ENCODE measurements around the gene CALCOCO1.

DNA sequence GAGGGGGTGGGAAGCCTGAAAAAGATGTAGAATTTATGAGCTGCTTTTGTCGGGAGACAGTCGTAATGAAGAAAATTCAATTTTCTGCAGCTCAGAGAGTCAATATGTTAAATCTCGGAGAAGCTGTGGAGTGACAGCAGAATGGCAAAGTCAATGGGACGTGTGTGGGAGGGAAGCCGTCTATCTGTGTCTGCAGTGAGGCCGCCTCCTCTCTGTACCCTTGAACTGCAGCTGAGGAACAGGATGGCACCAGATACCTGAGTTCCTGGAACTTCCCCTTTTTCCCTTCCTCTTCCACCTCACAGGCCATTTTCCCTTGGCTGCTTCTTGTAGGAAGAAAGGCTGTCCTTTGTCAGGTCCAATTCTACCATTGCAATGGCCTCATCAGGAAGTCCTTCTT, 9.3 kb upstream of the CALCOCO1 start:
- TF ChIP-seq, protein P1, sequence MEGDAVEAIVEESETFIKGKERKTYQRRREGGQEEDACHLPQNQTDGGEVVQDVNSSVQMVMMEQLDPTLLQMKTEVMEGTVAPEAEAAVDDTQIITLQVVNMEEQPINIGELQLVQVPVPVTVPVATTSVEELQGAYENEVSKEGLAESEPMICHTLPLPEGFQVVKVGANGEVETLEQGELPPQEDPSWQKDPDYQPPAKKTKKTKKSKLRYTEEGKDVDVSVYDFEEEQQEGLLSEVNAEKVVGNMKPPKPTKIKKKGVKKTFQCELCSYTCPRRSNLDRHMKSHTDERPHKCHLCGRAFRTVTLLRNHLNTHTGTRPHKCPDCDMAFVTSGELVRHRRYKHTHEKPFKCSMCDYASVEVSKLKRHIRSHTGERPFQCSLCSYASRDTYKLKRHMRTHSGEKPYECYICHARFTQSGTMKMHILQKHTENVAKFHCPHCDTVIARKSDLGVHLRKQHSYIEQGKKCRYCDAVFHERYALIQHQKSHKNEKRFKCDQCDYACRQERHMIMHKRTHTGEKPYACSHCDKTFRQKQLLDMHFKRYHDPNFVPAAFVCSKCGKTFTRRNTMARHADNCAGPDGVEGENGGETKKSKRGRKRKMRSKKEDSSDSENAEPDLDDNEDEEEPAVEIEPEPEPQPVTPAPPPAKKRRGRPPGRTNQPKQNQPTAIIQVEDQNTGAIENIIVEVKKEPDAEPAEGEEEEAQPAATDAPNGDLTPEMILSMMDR (IDR thresholded peaks at IDR 0.05), result no peak
- no peak for TF ChIP-seq POLR2AphosphoS5 (IDR thresholded peaks at IDR 0.05; ENCODE audit: insufficient read depth in 1 of 2, low read depth in 1 of 2)
